ENCODE measurements around the gene HOATZ.
A peak's percentile ranks its signal among the peaks of the same experiment; 100 is the strongest.

Gene HOATZ

GRCh38 chr11:111550258-111550657 lies 35.7 kb downstream of the HOATZ start:
- no peak for DNase-seq

GRCh38 chr11:111554532-111554931 lies 40.0 kb downstream of the HOATZ start:
- no peak for DNase-seq

GRCh38 chr11:111555255-111555654 lies 40.7 kb downstream of the HOATZ start:
- DNase-seq, result no peak

- no peak for DNase-seq
Measured at GRCh38 chr11:111557425-111558111, 43.0 kb downstream of the HOATZ start.

GRCh38 chr11:111559800-111560464 lies 45.4 kb downstream of the HOATZ start:
- DNase-seq, result no peak

GRCh38 chr11:111560800-111561199 lies 46.2 kb downstream of the HOATZ start:
- no peak for DNase-seq

- no peak for DNase-seq
Measured at GRCh38 chr11:111561306-111561705, 46.7 kb downstream of the HOATZ start.

GRCh38 chr11:111561791-111562325 lies 47.3 kb downstream of the HOATZ start:
- DNase-seq, result no peak

GRCh38 chr11:111562692-111563389 lies 48.3 kb downstream of the HOATZ start:
- no peak for DNase-seq

- peak; percentile 64 to 87 for DNase-seq
Measured at GRCh38 chr11:111565114-111565720, 50.6 kb downstream of the HOATZ start.

- DNase-seq, result no peak
Measured at GRCh38 chr11:111566324-111566723, 51.7 kb downstream of the HOATZ start.

GRCh38 chr11:111569476-111569875 lies 54.9 kb downstream of the HOATZ start:
- no peak for DNase-seq

- DNase-seq, result no peak
Measured at GRCh38 chr11:111570796-111571195, 56.2 kb downstream of the HOATZ start.

- no peak for DNase-seq
Measured at GRCh38 chr11:111571829-111572501, 57.4 kb downstream of the HOATZ start.

- DNase-seq, result no peak
Measured at GRCh38 chr11:111572581-111572980, 58.0 kb downstream of the HOATZ start.

- DNase-seq, result peak; percentile 5 to 14
Measured at GRCh38 chr11:111573821-111574249, 59.3 kb downstream of the HOATZ start.

- DNase-seq, result no peak
Measured at GRCh38 chr11:111574373-111575225, 60.0 kb downstream of the HOATZ start.

- no peak for DNase-seq
Measured at GRCh38 chr11:111575740-111576139, 61.2 kb downstream of the HOATZ start.

GRCh38 chr11:111577821-111578220 lies 63.2 kb downstream of the HOATZ start:
- DNase-seq, result no peak

- DNase-seq, result no peak
Measured at GRCh38 chr11:111581341-111581740, 66.8 kb downstream of the HOATZ start.

GRCh38 chr11:111582163-111582562 lies 67.6 kb downstream of the HOATZ start:
- DNase-seq, result no peak

- DNase-seq, result no peak
Measured at GRCh38 chr11:111582881-111583280, 68.3 kb downstream of the HOATZ start.
